Kidney (tissue), 14 donors: Measurements from ENCODE around the gene MYMK. TPM values are rescaled to one million over a fixed set of nuclear protein-coding genes. Genes with fewer than 3 reads are reported as not detected.

Source experiments
- DNase-seq, 5 donors: peaks; one replicate each; pipeline ENCODE4 v3.0.0-alpha.2; 2013 to 2020
- FAIRE-seq: peaks from 2 replicates; lab custom pipeline; 2012; peaks lifted over from hg19 to GRCh38; lab: Jason Lieb, UNC
- H3K27ac ChIP-seq, 2 donors: one replicate each; pipeline ENCODE4 v1.7.0; 2013; ENCODE audit warnings: low read depth in 2 of 2, low read length in 2 of 2, inconsistent platforms in 1 of 2
- H3K27me3 ChIP-seq: one replicate; pipeline ENCODE4 v1.7.1; 2013; ENCODE audit warnings: low read length, inconsistent platforms; ENCODE audit not compliant: control insufficient read depth, insufficient read depth
- H3K36me3 ChIP-seq, 3 donors: one replicate each; pipeline versions ENCODE4 v1.7.0 to v1.7.1; 2013; ENCODE audit warnings: low read length in 3 of 3, control low read depth in 1 of 3, inconsistent platforms in 1 of 3; ENCODE audit not compliant: insufficient read depth in 3 of 3, control insufficient read depth in 2 of 3
- H3K4me1 ChIP-seq, 3 donors: one replicate each; pipeline versions ENCODE4 v1.7.0 to v1.7.1; 2013; ENCODE audit warnings: low read length in 3 of 3, inconsistent platforms in 1 of 3, low read depth in 1 of 3; ENCODE audit not compliant: control insufficient read depth in 2 of 3, insufficient read depth in 2 of 3
- H3K4me3 ChIP-seq, 3 donors: one replicate each; pipeline versions ENCODE4 v1.7.0 to v1.8.1; 2013; ENCODE audit warnings: low read length in 3 of 3, control low read depth in 1 of 3, inconsistent platforms in 1 of 3
- H3K9ac ChIP-seq, 3 donors: one replicate each; pipeline versions ENCODE4 v1.7.0 to v1.7.1; 2013; ENCODE audit warnings: low read length in 3 of 3, control low read depth in 1 of 3, inconsistent platforms in 1 of 3
- H3K9me3 ChIP-seq, 3 donors: one replicate each; pipeline versions ENCODE4 v1.7.0 to v1.7.1; 2013; ENCODE audit warnings: low read length in 3 of 3, control low read depth in 1 of 3, inconsistent platforms in 1 of 3; ENCODE audit not compliant: control insufficient read depth in 2 of 3, insufficient read depth in 1 of 3
- CTCF ChIP-seq: IDR thresholded peaks from 3 replicates; pipeline ENCODE4 v1.5.1; 2012; ENCODE audit warnings: mild to moderate bottlenecking, moderate library complexity, borderline replicate concordance; ENCODE audit not compliant: insufficient read depth; ENCODE audit errors: extremely low read depth
- intact Hi-C: fragments of 100-400 bp; cut with DNase I; formaldehyde crosslinking; loops from one replicate; pipeline ENCODE4 v1.11.1; 2022
- polyA plus RNA-seq: library from polyadenylated mRNA; stranded (reverse); fragments of 350-450 nt; fragmentation: Illumina TruSeq; extraction: RNeasy Lipid Tissue Mini Kit (QIAGEN cat#74804); gene quantifications from one replicate; pipeline ENCODE4 v1.2.3, GENCODE V29; 2014; ENCODE audit warnings: low read depth, low replicate concordance; ENCODE audit not compliant: insufficient read depth
- total RNA-seq: library from RNA; stranded (reverse); fragmentation: NEBNext Ultra II Directional; extraction: Animal tissue kit (Norgen Biotek cat#: 25700); gene quantifications from one replicate; pipeline ENCODE4 v1.2.1, GENCODE V29; 2021
- donor health status: control.
- donor health status: control.
- donor health status: control.
- donor health status: control.
- donor health status: control.
- donor health status: DM: yes; HTN: yes; CAD: no.
- donor health status: Normal renal cell carcinoma (clear cell type).

Gene MYMK
- total and polyA plus RNA-seq, 2 donors from 2014 or later = not detected

GRCh38 chr9:133476941-133477340, 47.8 kb downstream of the MYMK start:
- Histone ChIP-seq H3K9me3 (no peaks in the 10 kb centered on the region), H3K27me3 (no peaks in the 10 kb centered on the region), H3K9ac (no peak overlapping the region), H3K27ac (no peak overlapping the region), H3K4me3 (no peak overlapping the region), H3K36me3 (no peaks in the 10 kb centered on the region), H3K4me1 (peaks cover 0 to 5% (median 0%) of the 10 kb centered on the region in 3 donors)
- DNase-seq (peak in 1 of 5 donors; percentile 78), FAIRE-seq (no peak)
- intact Hi-C loops = no loop called here
- TF ChIP-seq CTCF = no peak

DNA sequence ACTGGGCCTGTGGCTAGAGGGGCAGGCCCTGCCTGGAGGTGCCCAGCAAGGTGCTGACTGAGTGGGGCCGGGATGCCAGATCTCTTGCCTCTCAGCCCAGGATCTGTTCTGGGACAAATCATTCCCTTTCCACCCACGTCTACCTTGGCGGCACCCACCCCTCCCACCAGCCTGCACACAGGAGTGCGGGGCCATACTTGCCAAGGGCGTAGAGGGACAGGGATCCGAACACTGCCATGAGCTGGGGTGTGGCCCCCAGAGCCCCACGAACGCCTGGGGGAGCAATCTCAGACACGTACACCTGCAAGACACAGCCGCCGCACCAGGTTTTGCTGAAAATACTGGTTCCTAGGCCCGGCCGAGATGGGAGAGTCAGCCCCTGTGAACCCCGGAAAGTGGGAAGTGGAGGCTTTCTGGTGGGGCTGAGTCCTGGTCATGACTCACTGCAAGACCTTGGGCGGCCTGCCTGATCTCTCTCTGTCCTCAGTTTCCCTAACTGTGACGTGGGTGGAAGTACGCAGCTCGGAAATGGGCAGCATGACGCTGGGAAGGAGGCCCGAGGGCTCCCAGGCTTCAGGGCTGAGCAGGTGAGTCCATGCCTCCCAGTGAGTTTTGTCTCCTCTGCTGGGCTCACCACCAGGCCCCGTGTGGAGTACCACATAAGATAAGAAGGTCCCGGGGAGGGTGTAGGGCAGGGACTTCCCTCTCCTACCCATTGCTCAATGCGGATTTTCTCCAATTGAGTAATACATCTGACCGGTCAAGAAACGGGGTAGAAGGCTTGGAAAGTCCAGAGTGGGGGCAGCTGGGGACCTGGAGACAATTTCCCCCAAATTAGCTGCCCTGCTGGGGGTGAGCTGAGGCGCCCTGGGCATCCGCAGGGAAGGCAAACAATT, 48.5 kb downstream of the MYMK start:
- no peak overlapping the region for H3K4me3 ChIP-seq
- TF ChIP-seq CTCF = no peak
- H3K9ac ChIP-seq = no peak overlapping the region
- FAIRE-seq = no peak
- DNase-seq = peak in 1 of 5 donors; percentile 71
- no peaks in the 10 kb centered on the region for H3K27me3 ChIP-seq
- H3K9me3 ChIP-seq = no peaks in the 10 kb centered on the region
- no peak overlapping the region for H3K27ac ChIP-seq
- peaks cover 0 to 5% (median 0%) of the 10 kb centered on the region in 3 donors for H3K4me1 ChIP-seq
- intact Hi-C loops = no loop called here
- H3K36me3 ChIP-seq = no peaks in the 10 kb centered on the region

- Histone ChIP-seq H3K4me1 (peaks cover 0 to 5% (median 0%) of the 10 kb centered on the region in 3 donors), H3K9me3 (no peaks in the 10 kb centered on the region), H3K27me3 (no peaks in the 10 kb centered on the region), H3K9ac (no peak overlapping the region), H3K36me3 (no peaks in the 10 kb centered on the region), H3K27ac (no peak overlapping the region), H3K4me3 (no peak overlapping the region)
- no peak for TF ChIP-seq CTCF
- DNase-seq (no peak), FAIRE-seq (no peak)
- intact Hi-C loops = no loop called here
Measured at GRCh38 chr9:133475292-133476012, 49.3 kb downstream of the MYMK start.
